Activated naive CD8-positive, alpha-beta T cell treated with anti-CD3 and anti-CD28 coated beads, Interleukin-2, amount 10 ng/mL, durations not matched to agents 7 days and 5 days (primary cell): ENCODE measurements around the gene MON2. TPM values are rescaled to one million over a fixed set of nuclear protein-coding genes. Genes with fewer than 3 reads are reported as not detected.
A peak's percentile ranks its signal among the peaks of the same experiment; 100 is the strongest.

Experiments
- ATAC-seq: fragments of 150-1000 bp; cut with Tn5 transposase; one replicate; pipeline ENCODE4 v1.10.0; 2021; ENCODE audit warnings: low read depth, moderate library complexity
- POLR2A ChIA-PET: fragments of 350-600 bp; sonication (Branson Sonifier 250); formaldehyde crosslinking; loops from one replicate; lab custom pipeline; 2021; ENCODE audit warnings: antibody characterized with exemption; lab: Charles Lee
- DNase-seq: peaks from one replicate; pipeline ENCODE4 v3.0.0; 2021
- H3K27ac Mint-ChIP-seq: one replicate; pipeline ENCODE4 v1.8.0; 2022; ENCODE audit warnings: mild to moderate bottlenecking, mixed read lengths
- H3K27me3 Mint-ChIP-seq: one replicate; pipeline ENCODE4 v1.8.0; 2022; ENCODE audit warnings: mild to moderate bottlenecking, moderate library complexity, mixed read lengths
- H3K36me3 Mint-ChIP-seq: one replicate; pipeline ENCODE4 v1.8.0; 2021; ENCODE audit warnings: mild to moderate bottlenecking, mixed read lengths
- H3K4me1 Mint-ChIP-seq: one replicate; pipeline ENCODE4 v1.8.0; 2021; ENCODE audit warnings: mixed read lengths
- H3K4me3 Mint-ChIP-seq: one replicate; pipeline ENCODE4 v1.8.0; 2022; ENCODE audit warnings: mild to moderate bottlenecking, moderate library complexity, mixed read lengths
- H3K9me3 Mint-ChIP-seq: one replicate; pipeline ENCODE4 v1.8.0; 2021; ENCODE audit warnings: mixed read lengths
- microRNA-seq: library from miRNA; unstranded; fragments of <30 nt; microRNA quantifications from one replicate; pipeline ENCODE4 v1.2.0, GENCODE V29; 2022
- total RNA-seq, 2 experiments: library from RNA; stranded (reverse); gene quantifications; one replicate each; pipeline ENCODE4 v1.2.3, GENCODE V29; 2021

Gene MON2
- total RNA-seq, 2 experiments from 2014 or later, result 50.3 to 57.8 TPM

DNA sequence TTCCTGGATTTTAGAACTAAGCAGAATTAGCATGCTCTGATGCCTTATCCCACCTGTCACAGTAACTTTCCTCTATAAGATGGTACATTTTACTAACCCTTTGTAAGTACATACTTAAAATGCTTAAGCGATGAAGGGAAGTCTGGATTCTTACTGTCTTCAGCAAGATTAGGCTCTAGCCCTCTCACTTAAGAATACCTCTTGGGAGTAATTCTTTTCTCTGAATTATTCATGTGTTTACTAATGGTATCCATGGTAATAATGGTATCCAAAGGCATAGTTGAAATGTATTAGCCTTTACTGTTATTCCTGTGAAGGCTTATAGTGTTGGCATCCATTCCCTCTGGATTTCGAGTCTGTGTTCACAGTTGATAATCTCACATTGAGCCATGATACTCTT, 176.9 kb downstream of the MON2 start:
- ATAC-seq, result no peak
- Mint-ChIP-seq H3K9me3 (no peaks in the 10 kb centered on the region), H3K27ac (no peak overlapping the region), H3K4me1 (peaks cover 8% of the 10 kb centered on the region), H3K4me3 (no peak overlapping the region), H3K27me3 (peaks cover 18% of the 10 kb centered on the region), H3K36me3 (no peaks in the 10 kb centered on the region)
- POLR2A ChIA-PET, result no interaction called here
- no peak for DNase-seq

DNA sequence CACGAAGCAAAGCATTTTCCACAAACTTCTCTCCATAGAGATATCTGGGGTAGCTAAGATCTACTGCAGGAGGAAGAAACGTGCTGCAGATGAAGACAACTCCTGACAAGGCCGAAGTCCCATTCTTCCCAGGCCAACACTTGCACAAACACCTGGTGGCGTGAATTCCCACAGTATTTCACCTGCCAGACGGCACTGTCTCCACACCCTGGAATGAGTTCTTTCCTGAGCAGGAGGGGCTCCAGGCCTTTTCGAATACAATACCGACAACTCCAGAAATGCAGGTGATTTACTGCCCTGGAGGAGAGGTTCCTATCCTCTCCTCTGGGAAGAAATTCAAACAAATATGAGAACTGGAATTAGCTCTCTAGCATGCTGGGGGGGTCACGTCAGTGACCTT, 179.9 kb downstream of the MON2 start:
- Mint-ChIP-seq H3K9me3 (no peaks in the 10 kb centered on the region), H3K4me3 (no peak overlapping the region), H3K4me1 (no peaks in the 10 kb centered on the region), H3K27me3 (peaks cover 20% of the 10 kb centered on the region), H3K27ac (no peak overlapping the region), H3K36me3 (peaks cover 1% of the 10 kb centered on the region)
- POLR2A ChIA-PET, result no interaction called here
- no peak for DNase-seq
- ATAC-seq, result no peak

GRCh38 chr12:62647586-62647985, 181.0 kb downstream of the MON2 start:
- no peak overlapping the region for H3K27ac Mint-ChIP-seq
- DNase-seq (no peak), ATAC-seq (no peak)
- peaks cover 28% of the 10 kb centered on the region for H3K27me3 Mint-ChIP-seq
- no peaks in the 10 kb centered on the region for H3K4me1 Mint-ChIP-seq
- H3K36me3 Mint-ChIP-seq, result peaks cover 5% of the 10 kb centered on the region
- no peak overlapping the region for H3K4me3 Mint-ChIP-seq
- POLR2A ChIA-PET, result no interaction called here
- H3K9me3 Mint-ChIP-seq, result no peaks in the 10 kb centered on the region

DNA sequence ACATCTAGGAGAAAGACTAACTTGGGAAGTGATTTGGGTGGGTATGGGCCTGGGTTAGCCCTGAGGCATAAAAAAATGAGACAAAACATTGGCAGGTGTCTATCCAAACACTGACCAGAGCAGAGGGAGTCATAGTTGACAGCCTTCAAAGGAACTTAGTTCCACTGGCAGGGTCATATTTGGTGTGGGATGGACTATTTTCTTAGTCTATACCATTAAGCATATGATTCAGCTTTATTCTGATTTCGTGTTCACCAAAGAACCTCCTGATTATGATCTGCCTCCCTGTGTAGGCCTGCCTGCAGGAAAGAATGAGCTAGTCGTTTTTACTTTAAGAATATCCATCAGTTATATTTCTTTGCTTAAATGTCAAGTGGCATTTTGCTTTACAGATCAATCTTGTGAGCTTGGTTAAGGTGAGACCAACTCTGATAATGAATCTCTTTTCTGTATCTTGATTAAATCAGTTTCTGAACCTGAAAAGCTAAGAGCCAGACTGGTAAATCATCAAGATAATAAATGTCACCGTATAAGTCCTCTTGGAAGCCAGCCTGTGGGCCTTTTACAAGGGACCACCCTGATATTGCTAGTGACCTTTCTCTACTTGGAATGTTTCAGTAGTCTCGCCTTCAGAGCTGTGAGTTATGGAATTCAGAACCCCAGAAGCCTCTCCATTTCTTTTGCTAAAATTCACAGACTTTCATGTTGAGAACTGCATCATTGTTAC, 182.9 kb downstream of the MON2 start:
- H3K4me1 Mint-ChIP-seq, result peaks cover 7% of the 10 kb centered on the region
- ATAC-seq, result no peak
- no peak overlapping the region for H3K4me3 Mint-ChIP-seq
- peaks cover 37% of the 10 kb centered on the region for H3K27me3 Mint-ChIP-seq
- no peaks in the 10 kb centered on the region for H3K9me3 Mint-ChIP-seq
- H3K36me3 Mint-ChIP-seq, result peaks cover 5% of the 10 kb centered on the region
- DNase-seq, result no peak
- H3K27ac Mint-ChIP-seq, result no peak overlapping the region
- POLR2A ChIA-PET, result no interaction called here

Small RNA genes lying within 50 kb of the gene (microRNA-seq; reads per million reads assigned to microRNA genes)
- 85,321 reads per million, percentile 99 among the genes with 10 or more reads in this experiment for gene MIRLET7I

Other genes with a start within 250 kb of the MON2 start
- 100 to 1,000 TPM; 163 TPM for gene USP15, start 206.4 kb upstream of the MON2 start, total RNA-seq